22Rv1 (cell line): ENCODE data around the gene MPP3.

Experiments
- ZFX ChIP-seq: fragments of 450-650 bp; IDR thresholded peaks from 2 replicates; pipeline ENCODE4 v1.6.1; 2017; ENCODE audit warnings: antibody characterized with exemption, borderline replicate concordance
- TF ChIP-seq, protein P1 (sequence below): fragments of 450-650 bp; IDR thresholded peaks from 2 replicates; pipeline ENCODE4 v1.5.1; 2017; ENCODE audit warnings: mild to moderate bottlenecking

DNA sequence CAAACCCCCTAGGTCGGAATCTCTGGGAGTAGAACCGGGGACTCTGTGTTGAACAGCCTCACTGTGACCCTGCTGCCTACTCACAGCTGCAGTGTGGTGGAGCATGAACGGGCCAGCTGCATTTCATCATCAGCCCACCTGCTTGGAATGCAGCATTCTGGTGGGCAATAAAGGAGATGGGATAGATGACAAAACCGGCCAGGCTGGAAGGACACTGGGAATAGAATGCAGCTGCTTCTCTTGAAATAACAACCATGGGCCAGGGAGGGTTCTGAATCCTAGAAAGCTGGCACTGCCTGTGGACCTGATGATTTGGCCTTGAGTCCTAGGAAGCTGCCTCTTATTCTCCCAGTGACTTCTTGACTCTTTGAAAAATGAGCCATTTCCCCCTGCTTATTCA, 29.2 kb downstream of the MPP3 start:
- TF ChIP-seq, protein P1, sequence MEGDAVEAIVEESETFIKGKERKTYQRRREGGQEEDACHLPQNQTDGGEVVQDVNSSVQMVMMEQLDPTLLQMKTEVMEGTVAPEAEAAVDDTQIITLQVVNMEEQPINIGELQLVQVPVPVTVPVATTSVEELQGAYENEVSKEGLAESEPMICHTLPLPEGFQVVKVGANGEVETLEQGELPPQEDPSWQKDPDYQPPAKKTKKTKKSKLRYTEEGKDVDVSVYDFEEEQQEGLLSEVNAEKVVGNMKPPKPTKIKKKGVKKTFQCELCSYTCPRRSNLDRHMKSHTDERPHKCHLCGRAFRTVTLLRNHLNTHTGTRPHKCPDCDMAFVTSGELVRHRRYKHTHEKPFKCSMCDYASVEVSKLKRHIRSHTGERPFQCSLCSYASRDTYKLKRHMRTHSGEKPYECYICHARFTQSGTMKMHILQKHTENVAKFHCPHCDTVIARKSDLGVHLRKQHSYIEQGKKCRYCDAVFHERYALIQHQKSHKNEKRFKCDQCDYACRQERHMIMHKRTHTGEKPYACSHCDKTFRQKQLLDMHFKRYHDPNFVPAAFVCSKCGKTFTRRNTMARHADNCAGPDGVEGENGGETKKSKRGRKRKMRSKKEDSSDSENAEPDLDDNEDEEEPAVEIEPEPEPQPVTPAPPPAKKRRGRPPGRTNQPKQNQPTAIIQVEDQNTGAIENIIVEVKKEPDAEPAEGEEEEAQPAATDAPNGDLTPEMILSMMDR = no peak
- TF ChIP-seq ZFX = no peak
